ENCODE results near the gene SNPH.

DNA sequence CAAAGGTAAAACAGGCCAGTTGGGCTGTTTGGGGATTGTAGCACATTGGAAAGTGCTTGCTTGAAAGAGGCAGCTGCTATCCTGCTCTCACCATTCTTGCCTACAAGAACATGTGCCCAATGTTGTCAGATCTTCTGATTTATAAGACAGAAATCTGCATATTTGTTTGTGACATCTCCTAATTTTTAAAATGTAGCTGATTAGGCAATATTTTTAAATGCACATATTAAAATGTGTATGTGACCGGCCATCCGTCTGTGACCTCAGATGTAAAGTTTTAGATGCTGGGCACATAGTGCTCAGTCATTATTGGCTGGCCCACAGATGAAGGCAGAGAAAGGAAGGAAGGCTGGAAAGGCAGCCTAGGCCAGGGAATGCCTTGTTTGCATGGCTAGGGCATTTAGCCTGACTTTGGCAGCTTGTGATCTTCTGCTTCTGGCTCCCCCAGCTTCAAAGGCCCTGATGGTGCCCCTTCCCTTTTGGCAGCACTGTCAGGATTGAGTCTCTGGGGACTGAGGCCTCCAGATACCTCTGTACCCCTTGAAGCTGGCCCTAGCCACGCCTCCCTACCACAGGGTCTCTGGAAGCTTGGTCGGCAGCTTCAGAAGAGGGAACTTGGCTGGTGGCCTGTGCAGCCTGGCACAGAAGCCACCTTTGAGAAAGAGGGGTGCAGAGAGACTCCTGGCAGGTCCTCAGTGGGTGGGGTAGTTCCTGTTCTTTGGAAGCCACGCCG, 6.4 kb downstream of the SNPH start:
- TF ChIP-seq, protein P1, sequence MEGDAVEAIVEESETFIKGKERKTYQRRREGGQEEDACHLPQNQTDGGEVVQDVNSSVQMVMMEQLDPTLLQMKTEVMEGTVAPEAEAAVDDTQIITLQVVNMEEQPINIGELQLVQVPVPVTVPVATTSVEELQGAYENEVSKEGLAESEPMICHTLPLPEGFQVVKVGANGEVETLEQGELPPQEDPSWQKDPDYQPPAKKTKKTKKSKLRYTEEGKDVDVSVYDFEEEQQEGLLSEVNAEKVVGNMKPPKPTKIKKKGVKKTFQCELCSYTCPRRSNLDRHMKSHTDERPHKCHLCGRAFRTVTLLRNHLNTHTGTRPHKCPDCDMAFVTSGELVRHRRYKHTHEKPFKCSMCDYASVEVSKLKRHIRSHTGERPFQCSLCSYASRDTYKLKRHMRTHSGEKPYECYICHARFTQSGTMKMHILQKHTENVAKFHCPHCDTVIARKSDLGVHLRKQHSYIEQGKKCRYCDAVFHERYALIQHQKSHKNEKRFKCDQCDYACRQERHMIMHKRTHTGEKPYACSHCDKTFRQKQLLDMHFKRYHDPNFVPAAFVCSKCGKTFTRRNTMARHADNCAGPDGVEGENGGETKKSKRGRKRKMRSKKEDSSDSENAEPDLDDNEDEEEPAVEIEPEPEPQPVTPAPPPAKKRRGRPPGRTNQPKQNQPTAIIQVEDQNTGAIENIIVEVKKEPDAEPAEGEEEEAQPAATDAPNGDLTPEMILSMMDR (IDR thresholded peaks at IDR 0.05), result no peak
- TF ChIP-seq ZFX (IDR thresholded peaks at IDR 0.05; ENCODE audit: borderline replicate concordance), result no peak
